ENCODE measurements around the gene FAT1. TPM values are rescaled to one million over a fixed set of nuclear protein-coding genes. Genes with fewer than 3 reads are reported as not detected.

The FAT1 gene
- polyA plus RNA-seq, 1 donor, result 186 TPM

DNA sequence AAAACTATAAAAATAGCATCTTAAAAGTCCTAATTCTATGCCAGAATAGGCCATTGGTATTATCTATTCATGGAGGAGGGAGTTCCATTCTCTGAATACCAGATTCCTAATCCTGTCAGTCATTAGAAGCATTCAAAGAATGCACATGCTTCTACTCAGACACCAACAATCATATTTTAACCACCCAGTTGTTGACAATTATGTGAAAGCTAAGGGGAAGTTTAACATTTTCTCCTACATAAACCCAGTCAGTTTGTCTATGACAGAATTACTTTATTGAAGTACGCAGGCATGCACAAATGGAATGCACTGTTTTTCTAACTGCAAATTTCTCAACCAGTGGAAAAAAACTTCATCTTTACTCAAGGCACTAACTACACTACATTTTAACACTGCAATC is 98.7 kb downstream of the FAT1 start:
- WGBS (ENCODE audit: insufficient coverage, low lambda C conversion rate), result no CpG with 5 or more reads among the region's 1 CpG
- H3K27me3 ChIP-seq (ENCODE audit: control insufficient read depth, insufficient read depth, low read length), result no peaks in the 10 kb centered on the region
- H3K36me3 ChIP-seq (ENCODE audit: control insufficient read depth, insufficient read depth, low read length), result peaks cover 75% of the 10 kb centered on the region

DNA sequence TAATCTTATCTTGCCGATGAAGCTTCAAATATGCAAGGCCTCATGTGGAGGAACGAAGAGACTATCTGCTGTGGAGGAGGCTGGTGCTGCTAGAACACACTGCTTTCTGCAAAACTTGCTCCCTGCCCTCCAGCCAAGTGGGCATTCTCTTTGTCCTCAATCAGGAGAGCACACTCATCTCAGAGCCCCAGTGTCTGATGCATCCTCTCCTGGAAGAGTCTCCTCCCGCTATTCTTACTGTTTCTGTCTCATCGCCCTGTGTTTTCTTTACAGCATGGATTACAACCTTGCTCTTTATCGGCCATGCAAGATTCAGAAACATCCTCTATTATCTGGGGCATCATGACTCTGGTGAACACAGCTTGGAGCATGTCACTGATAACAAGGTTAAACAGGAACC is 100.1 kb downstream of the FAT1 start:
- Histone ChIP-seq H3K36me3 (ENCODE audit: control insufficient read depth, insufficient read depth, low read length) (peaks cover 80% of the 10 kb centered on the region), H3K4me3 (ENCODE audit: low read length) (no peak overlapping the region), H3K9me3 (ENCODE audit: control insufficient read depth, low read depth, low read length) (no peaks in the 10 kb centered on the region), H3K4me1 (ENCODE audit: control insufficient read depth, insufficient read depth, low read length) (no peaks in the 10 kb centered on the region), H3K27me3 (ENCODE audit: control insufficient read depth, insufficient read depth, low read length) (no peaks in the 10 kb centered on the region), H3K27ac (ENCODE audit: low read length) (no peak overlapping the region)
- DNase-seq, result no peak
- WGBS (ENCODE audit: insufficient coverage, low lambda C conversion rate), result no CpG with 5 or more reads among the region's 5 CpGs

More for the DNA sequence above, 98.7 kb downstream of the FAT1 start:
- Histone ChIP-seq H3K4me3 (ENCODE audit: low read length) (no peak overlapping the region), H3K27ac (ENCODE audit: low read length) (no peak overlapping the region), H3K4me1 (ENCODE audit: control insufficient read depth, insufficient read depth, low read length) (no peaks in the 10 kb centered on the region), H3K9me3 (ENCODE audit: control insufficient read depth, low read depth, low read length) (no peaks in the 10 kb centered on the region)
- no peak for DNase-seq

DNA sequence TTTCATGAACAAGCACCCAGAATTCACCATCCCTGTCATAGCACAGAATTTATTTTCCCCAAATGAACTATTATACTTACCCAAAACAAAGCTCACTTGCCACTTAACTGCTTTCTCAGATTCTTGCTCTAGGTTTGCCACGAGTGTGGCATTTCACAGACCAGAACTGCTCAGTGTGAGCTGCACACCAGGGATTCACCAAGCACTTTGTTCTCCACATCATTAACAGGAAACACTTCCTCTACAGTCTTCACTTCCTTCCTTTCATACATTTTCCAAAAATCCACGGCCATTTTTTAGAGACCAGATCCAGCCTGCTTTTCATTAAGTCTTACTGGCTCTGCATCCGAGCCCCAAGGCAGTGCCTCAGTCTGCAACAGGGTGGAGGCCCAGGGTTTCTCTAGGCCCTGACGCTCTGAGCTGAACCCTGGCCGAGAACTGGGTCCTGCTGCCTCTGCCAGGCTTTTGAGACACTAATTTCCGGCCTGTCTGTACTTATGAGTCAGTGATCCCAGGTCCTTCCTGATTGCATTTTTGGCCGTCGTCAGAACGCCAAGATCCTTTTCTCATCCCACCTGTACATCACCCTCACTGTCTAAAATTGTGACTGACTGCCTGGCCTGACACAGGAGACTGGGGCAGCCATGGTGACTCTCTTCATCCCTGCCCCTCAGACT is 100.7 kb downstream of the FAT1 start:
- WGBS (ENCODE audit: insufficient coverage, low lambda C conversion rate), result 67% methylated on average over 1 of the region's 9 CpGs
- Histone ChIP-seq H3K4me1 (ENCODE audit: control insufficient read depth, insufficient read depth, low read length) (no peaks in the 10 kb centered on the region), H3K27me3 (ENCODE audit: control insufficient read depth, insufficient read depth, low read length) (no peaks in the 10 kb centered on the region), H3K27ac (ENCODE audit: low read length) (no peak overlapping the region), H3K36me3 (ENCODE audit: control insufficient read depth, insufficient read depth, low read length) (peaks cover 79% of the 10 kb centered on the region), H3K4me3 (ENCODE audit: low read length) (no peak overlapping the region), H3K9me3 (ENCODE audit: control insufficient read depth, low read depth, low read length) (no peaks in the 10 kb centered on the region)
- DNase-seq, result no peak

- H3K9me3 ChIP-seq (ENCODE audit: control insufficient read depth, low read depth, low read length), result no peaks in the 10 kb centered on the region
- no peaks in the 10 kb centered on the region for H3K4me1 ChIP-seq (ENCODE audit: control insufficient read depth, insufficient read depth, low read length)
- no peak overlapping the region for H3K27ac ChIP-seq (ENCODE audit: low read length)
- DNase-seq, result no peak
- no peaks in the 10 kb centered on the region for H3K27me3 ChIP-seq (ENCODE audit: control insufficient read depth, insufficient read depth, low read length)
- peaks cover 76% of the 10 kb centered on the region for H3K36me3 ChIP-seq (ENCODE audit: control insufficient read depth, insufficient read depth, low read length)
- no peak overlapping the region for H3K4me3 ChIP-seq (ENCODE audit: low read length)
- 83% methylated on average over 1 of the region's 9 CpGs for WGBS (ENCODE audit: insufficient coverage, low lambda C conversion rate)
Observed at GRCh38 chr4:186621959-186622553, 101.6 kb downstream of the FAT1 start.

DNA sequence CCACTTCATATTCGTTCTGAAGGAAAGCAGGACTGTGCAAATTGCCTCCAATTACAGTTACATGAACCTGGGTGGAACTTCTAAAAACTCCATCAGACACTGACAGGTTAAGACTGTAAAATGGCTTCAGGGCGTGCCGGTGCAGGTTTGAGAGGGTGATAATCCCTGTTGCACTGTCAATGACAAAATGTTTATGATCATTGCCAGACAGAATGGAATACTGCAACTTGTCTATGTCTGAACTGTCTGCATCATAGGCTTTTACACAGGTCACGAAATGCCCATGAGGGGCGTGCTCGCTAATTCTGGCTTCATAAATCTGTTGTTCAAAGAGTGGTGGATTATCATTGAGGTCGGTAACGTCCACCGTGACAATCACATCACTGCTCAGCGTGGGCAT is 104.6 kb downstream of the FAT1 start:
- WGBS (ENCODE audit: insufficient coverage, low lambda C conversion rate), result no CpG with 5 or more reads among the region's 10 CpGs
- Histone ChIP-seq H3K36me3 (ENCODE audit: control insufficient read depth, insufficient read depth, low read length) (peaks cover 89% of the 10 kb centered on the region), H3K4me1 (ENCODE audit: control insufficient read depth, insufficient read depth, low read length) (no peaks in the 10 kb centered on the region), H3K4me3 (ENCODE audit: low read length) (no peak overlapping the region), H3K27ac (ENCODE audit: low read length) (no peak overlapping the region), H3K9me3 (ENCODE audit: control insufficient read depth, low read depth, low read length) (no peaks in the 10 kb centered on the region), H3K27me3 (ENCODE audit: control insufficient read depth, insufficient read depth, low read length) (no peaks in the 10 kb centered on the region)
- DNase-seq, result no peak

DNA sequence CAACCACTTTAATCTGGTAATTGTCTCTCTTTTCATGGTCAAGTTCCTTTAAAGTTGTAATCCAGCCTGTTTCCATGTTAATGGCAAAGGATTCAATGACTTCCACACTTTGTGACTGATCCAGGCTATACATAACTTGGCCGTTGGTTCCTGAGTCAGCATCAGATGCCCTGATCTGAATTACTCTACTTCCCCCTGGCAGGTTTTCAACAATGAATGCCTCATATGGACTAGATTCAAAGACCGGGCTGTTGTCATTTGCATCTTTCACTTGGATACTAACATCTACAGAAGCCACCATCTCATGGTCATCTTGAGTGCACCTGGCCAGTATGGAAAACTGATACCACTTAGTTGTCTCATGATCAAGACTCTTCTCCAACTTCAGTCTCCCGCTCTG is 105.7 kb downstream of the FAT1 start:
- H3K4me1 ChIP-seq (ENCODE audit: control insufficient read depth, insufficient read depth, low read length), result no peaks in the 10 kb centered on the region
- no CpG with 5 or more reads among the region's 3 CpGs for WGBS (ENCODE audit: insufficient coverage, low lambda C conversion rate)
- DNase-seq, result no peak
- H3K4me3 ChIP-seq (ENCODE audit: low read length), result no peak overlapping the region
- no peaks in the 10 kb centered on the region for H3K9me3 ChIP-seq (ENCODE audit: control insufficient read depth, low read depth, low read length)
- H3K36me3 ChIP-seq (ENCODE audit: control insufficient read depth, insufficient read depth, low read length), result peaks cover 87% of the 10 kb centered on the region
- H3K27me3 ChIP-seq (ENCODE audit: control insufficient read depth, insufficient read depth, low read length), result no peaks in the 10 kb centered on the region
- H3K27ac ChIP-seq (ENCODE audit: low read length), result no peak overlapping the region

DNA sequence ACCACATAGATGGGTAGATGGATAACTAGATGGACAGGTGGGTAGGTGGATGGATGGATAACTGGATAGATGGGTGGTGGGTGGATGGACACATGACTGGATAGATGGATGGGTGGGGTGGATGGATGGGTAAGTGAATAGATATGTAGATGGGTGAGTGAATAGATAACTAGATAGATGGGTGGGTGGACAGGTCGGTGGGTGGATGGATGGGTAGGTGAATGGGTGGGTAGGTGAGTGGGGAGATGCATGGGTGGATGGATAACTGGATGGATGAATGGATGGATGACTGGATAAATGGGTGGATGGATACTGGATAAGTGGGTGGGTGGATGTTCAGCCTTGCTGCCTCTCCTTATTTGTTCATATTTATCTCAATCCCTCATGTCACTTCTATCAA is 116.2 kb downstream of the FAT1 start:
- WGBS (ENCODE audit: insufficient coverage, low lambda C conversion rate), result 100% methylated on average over 1 of the region's 1 CpG
- no peaks in the 10 kb centered on the region for H3K27me3 ChIP-seq (ENCODE audit: control insufficient read depth, insufficient read depth, low read length)
- no peaks in the 10 kb centered on the region for H3K9me3 ChIP-seq (ENCODE audit: control insufficient read depth, low read depth, low read length)
- no peak overlapping the region for H3K27ac ChIP-seq (ENCODE audit: low read length)
- no peak for DNase-seq
- no peaks in the 10 kb centered on the region for H3K4me1 ChIP-seq (ENCODE audit: control insufficient read depth, insufficient read depth, low read length)
- H3K36me3 ChIP-seq (ENCODE audit: control insufficient read depth, insufficient read depth, low read length), result peaks cover 81% of the 10 kb centered on the region
- H3K4me3 ChIP-seq (ENCODE audit: low read length), result no peak overlapping the region

- WGBS (ENCODE audit: insufficient coverage, low lambda C conversion rate), result 100% methylated on average over 2 of the region's 6 CpGs
- peaks cover 79% of the 10 kb centered on the region for H3K36me3 ChIP-seq (ENCODE audit: control insufficient read depth, insufficient read depth, low read length)
- no peak overlapping the region for H3K4me3 ChIP-seq (ENCODE audit: low read length)
- no peaks in the 10 kb centered on the region for H3K27me3 ChIP-seq (ENCODE audit: control insufficient read depth, insufficient read depth, low read length)
- no peaks in the 10 kb centered on the region for H3K4me1 ChIP-seq (ENCODE audit: control insufficient read depth, insufficient read depth, low read length)
- no peaks in the 10 kb centered on the region for H3K9me3 ChIP-seq (ENCODE audit: control insufficient read depth, low read depth, low read length)
- DNase-seq, result no peak
- H3K27ac ChIP-seq (ENCODE audit: low read length), result no peak overlapping the region
Observed at GRCh38 chr4:186606591-186606992, 117.1 kb downstream of the FAT1 start.

- Histone ChIP-seq H3K27ac (ENCODE audit: low read length) (no peak overlapping the region), H3K4me3 (ENCODE audit: low read length) (no peak overlapping the region), H3K27me3 (ENCODE audit: control insufficient read depth, insufficient read depth, low read length) (no peaks in the 10 kb centered on the region), H3K4me1 (ENCODE audit: control insufficient read depth, insufficient read depth, low read length) (no peaks in the 10 kb centered on the region), H3K36me3 (ENCODE audit: control insufficient read depth, insufficient read depth, low read length) (peaks cover 82% of the 10 kb centered on the region), H3K9me3 (ENCODE audit: control insufficient read depth, low read depth, low read length) (no peaks in the 10 kb centered on the region)
- 92% methylated on average over 2 of the region's 3 CpGs for WGBS (ENCODE audit: insufficient coverage, low lambda C conversion rate)
- DNase-seq, result no peak
Observed at GRCh38 chr4:186605261-186605865, 118.3 kb downstream of the FAT1 start.

- Histone ChIP-seq H3K4me1 (ENCODE audit: control insufficient read depth, insufficient read depth, low read length) (no peaks in the 10 kb centered on the region), H3K9me3 (ENCODE audit: control insufficient read depth, low read depth, low read length) (no peaks in the 10 kb centered on the region), H3K27ac (ENCODE audit: low read length) (no peak overlapping the region), H3K4me3 (ENCODE audit: low read length) (no peak overlapping the region), H3K36me3 (ENCODE audit: control insufficient read depth, insufficient read depth, low read length) (peaks cover 84% of the 10 kb centered on the region), H3K27me3 (ENCODE audit: control insufficient read depth, insufficient read depth, low read length) (no peaks in the 10 kb centered on the region)
- DNase-seq, result no peak
- WGBS (ENCODE audit: insufficient coverage, low lambda C conversion rate), result 88% methylated on average over 4 of the region's 7 CpGs
Observed at GRCh38 chr4:186604124-186604807, 119.4 kb downstream of the FAT1 start.
